ENCODE measurements around the gene MRPL45.
A peak's percentile ranks its signal among the peaks of the same experiment; 100 is the strongest.

MRPL45 gene

DNA sequence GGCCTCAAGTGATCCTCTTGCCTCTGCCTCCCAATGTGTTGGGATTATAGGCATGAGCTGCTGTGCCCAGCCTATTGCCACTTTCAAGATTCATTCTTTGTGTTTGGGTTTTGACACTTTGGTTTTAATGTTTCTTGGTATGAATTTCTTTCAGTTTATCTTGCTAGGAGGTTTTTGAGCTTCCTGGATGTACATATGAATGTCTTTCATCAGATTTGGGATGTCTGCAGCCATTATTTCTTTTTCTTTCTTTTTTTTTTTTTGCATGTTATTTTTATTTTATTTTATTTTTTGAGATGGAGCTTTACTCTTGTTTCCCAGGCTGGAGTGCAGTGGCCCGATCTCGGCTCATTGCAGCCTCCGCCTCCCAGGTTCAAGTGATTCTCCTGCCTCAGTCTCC is 18.5 kb downstream of the MRPL45 start:
- Mint-ChIP-seq H3K27ac (no peak overlapping the region), H3K9me3 (no peaks in the 10 kb centered on the region), H3K27me3 (no peaks in the 10 kb centered on the region), H3K4me3 (no peak overlapping the region), H3K36me3 (ENCODE audit: low read depth) (peaks cover 70% of the 10 kb centered on the region), H3K4me1 (ENCODE audit: low read depth) (peaks cover 2% of the 10 kb centered on the region)
- DNase-seq, result no peak

DNA sequence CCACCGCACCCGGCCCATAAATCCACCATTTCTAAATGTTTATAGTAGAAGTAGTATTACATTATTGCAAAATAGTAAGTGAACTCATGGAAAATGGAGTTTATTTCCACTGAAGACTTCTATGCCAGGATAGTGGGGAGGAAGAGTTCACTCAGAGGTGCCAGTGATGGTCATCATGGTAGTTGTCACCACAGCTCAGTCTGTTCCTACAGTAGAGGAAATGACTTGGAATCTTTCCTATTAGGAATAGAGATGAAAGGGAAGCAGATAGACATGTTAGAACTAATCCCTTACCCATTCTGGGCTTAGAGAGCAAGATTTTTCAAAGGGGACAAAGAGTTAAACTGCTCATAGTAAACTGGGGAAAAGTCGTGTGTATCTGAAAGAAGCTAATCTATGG is 20.1 kb downstream of the MRPL45 start:
- no peaks in the 10 kb centered on the region for H3K9me3 Mint-ChIP-seq
- H3K4me3 Mint-ChIP-seq, result no peak overlapping the region
- H3K4me1 Mint-ChIP-seq (ENCODE audit: low read depth), result peaks cover 2% of the 10 kb centered on the region
- H3K27ac Mint-ChIP-seq, result no peak overlapping the region
- peaks cover 75% of the 10 kb centered on the region for H3K36me3 Mint-ChIP-seq (ENCODE audit: low read depth)
- H3K27me3 Mint-ChIP-seq, result no peaks in the 10 kb centered on the region
- no peak for DNase-seq

DNA sequence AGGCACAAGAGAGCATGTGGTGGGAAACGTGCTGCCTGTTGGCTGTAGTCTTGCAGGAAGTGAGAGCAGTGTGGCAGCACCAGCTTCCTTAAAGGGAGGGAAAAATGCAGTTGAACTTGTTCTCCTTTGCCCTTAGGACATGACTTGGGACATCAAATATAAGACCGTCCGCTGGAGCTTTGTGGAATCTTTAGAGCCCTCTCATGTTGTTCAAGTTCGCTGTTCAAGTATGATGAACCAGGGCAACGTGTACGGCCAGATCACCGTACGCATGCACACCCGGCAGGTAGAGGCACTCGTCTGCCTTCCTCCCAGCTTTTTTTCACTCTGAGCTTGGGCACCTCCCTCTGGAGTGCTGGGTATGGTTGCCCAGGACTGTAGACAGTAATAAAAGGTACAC is 23.5 kb downstream of the MRPL45 start:
- no peak overlapping the region for H3K4me3 Mint-ChIP-seq
- peaks cover 69% of the 10 kb centered on the region for H3K36me3 Mint-ChIP-seq (ENCODE audit: low read depth)
- no peak overlapping the region for H3K27ac Mint-ChIP-seq
- DNase-seq, result no peak
- no peaks in the 10 kb centered on the region for H3K9me3 Mint-ChIP-seq
- no peaks in the 10 kb centered on the region for H3K27me3 Mint-ChIP-seq
- H3K4me1 Mint-ChIP-seq (ENCODE audit: low read depth), result peaks cover 4% of the 10 kb centered on the region

- no peak overlapping the region for H3K27ac Mint-ChIP-seq
- no peaks in the 10 kb centered on the region for H3K9me3 Mint-ChIP-seq
- peak; percentile 81 for DNase-seq
- peaks cover 58% of the 10 kb centered on the region for H3K36me3 Mint-ChIP-seq (ENCODE audit: low read depth)
- no peak overlapping the region for H3K4me3 Mint-ChIP-seq
- peaks cover 2% of the 10 kb centered on the region for H3K4me1 Mint-ChIP-seq (ENCODE audit: low read depth)
- no peaks in the 10 kb centered on the region for H3K27me3 Mint-ChIP-seq
Observed at GRCh38 chr17:38322156-38322779, 25.3 kb downstream of the MRPL45 start.

DNA sequence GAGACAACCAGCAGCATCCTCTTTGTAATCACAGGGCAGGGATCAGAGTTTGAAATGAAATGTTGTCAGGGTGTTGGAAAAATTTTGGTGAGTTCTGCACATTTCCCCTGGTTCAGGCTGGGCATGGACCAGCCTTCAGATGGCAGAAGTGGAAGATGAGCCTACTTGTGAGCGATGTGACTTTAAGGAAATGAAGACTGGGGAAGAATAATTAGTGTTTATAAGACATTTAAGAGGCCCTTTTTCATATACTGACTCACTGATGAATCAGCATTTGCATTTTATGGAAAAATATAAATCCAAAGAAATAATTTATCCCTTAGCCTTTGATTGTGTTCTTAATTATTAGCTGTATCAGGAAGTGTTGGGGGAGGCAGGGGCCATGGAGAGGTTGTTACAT is 25.9 kb downstream of the MRPL45 start:
- Mint-ChIP-seq H3K4me3 (no peak overlapping the region), H3K27me3 (no peaks in the 10 kb centered on the region), H3K27ac (no peak overlapping the region), H3K36me3 (ENCODE audit: low read depth) (peaks cover 52% of the 10 kb centered on the region), H3K4me1 (ENCODE audit: low read depth) (peaks cover 2% of the 10 kb centered on the region), H3K9me3 (no peaks in the 10 kb centered on the region)
- no peak for DNase-seq

GRCh38 chr17:38324141-38324697 is 27.3 kb downstream of the MRPL45 start:
- no peaks in the 10 kb centered on the region for H3K27me3 Mint-ChIP-seq
- H3K4me1 Mint-ChIP-seq (ENCODE audit: low read depth), result peaks cover 2% of the 10 kb centered on the region
- H3K36me3 Mint-ChIP-seq (ENCODE audit: low read depth), result peaks cover 48% of the 10 kb centered on the region
- H3K9me3 Mint-ChIP-seq, result no peaks in the 10 kb centered on the region
- H3K27ac Mint-ChIP-seq, result no peak overlapping the region
- no peak for DNase-seq
- no peak overlapping the region for H3K4me3 Mint-ChIP-seq

GRCh38 chr17:38324772-38325171 is 27.8 kb downstream of the MRPL45 start:
- Mint-ChIP-seq H3K27ac (no peak overlapping the region), H3K27me3 (no peaks in the 10 kb centered on the region), H3K4me3 (no peak overlapping the region), H3K36me3 (ENCODE audit: low read depth) (peaks cover 42% of the 10 kb centered on the region), H3K9me3 (no peaks in the 10 kb centered on the region), H3K4me1 (ENCODE audit: low read depth) (peaks cover 2% of the 10 kb centered on the region)
- no peak for DNase-seq

DNA sequence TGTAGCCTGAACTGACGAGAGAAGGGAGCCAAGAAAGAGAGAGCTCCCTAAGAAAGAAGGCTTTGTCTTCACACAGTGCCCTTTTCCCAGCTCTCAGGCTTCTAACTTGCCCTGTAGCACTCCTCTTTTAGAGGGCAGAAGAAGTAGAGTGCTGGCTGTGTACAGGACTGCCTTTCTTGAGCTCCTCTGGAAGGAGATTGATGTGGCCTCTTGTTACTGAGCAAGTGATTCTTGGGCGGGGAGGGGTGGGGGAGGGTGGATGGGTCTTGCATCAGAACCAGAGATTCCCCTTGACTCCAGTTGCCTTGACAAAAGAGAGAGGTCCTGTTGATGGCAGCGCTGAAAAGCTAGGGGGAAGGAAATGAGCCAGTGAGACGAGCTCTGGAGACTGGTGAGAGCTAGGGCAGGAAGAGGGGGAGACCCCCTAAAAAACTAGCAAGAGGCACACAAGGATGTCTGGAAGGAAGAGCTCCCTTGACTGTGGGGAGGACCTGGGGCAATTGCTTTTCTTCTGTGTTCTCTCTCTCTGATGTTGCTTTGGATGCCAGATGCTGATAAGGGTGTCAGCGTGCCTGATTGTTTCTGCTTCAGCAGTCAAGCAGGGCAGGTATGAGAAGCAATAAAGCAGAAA is 28.4 kb downstream of the MRPL45 start:
- peaks cover 2% of the 10 kb centered on the region for H3K4me1 Mint-ChIP-seq (ENCODE audit: low read depth)
- peaks cover 38% of the 10 kb centered on the region for H3K36me3 Mint-ChIP-seq (ENCODE audit: low read depth)
- H3K9me3 Mint-ChIP-seq, result no peaks in the 10 kb centered on the region
- H3K4me3 Mint-ChIP-seq, result no peak overlapping the region
- no peak for DNase-seq
- no peaks in the 10 kb centered on the region for H3K27me3 Mint-ChIP-seq
- no peak overlapping the region for H3K27ac Mint-ChIP-seq

GRCh38 chr17:38326996-38327792 is 30.2 kb downstream of the MRPL45 start:
- peak overlapping the region; percentile 0 for H3K27ac Mint-ChIP-seq

GRCh38 chr17:38327936-38328335 is 31.0 kb downstream of the MRPL45 start:
- no peak for DNase-seq
- H3K27me3 Mint-ChIP-seq, result peaks cover 5% of the 10 kb centered on the region
- H3K36me3 Mint-ChIP-seq (ENCODE audit: low read depth), result peaks cover 14% of the 10 kb centered on the region
- peaks cover 2% of the 10 kb centered on the region for H3K4me1 Mint-ChIP-seq (ENCODE audit: low read depth)
- no peaks in the 10 kb centered on the region for H3K9me3 Mint-ChIP-seq
- H3K27ac Mint-ChIP-seq, result no peak overlapping the region
- no peak overlapping the region for H3K4me3 Mint-ChIP-seq

More at GRCh38 chr17:38326996-38327792, 30.2 kb downstream of the MRPL45 start:
- no peak for DNase-seq
- Mint-ChIP-seq H3K4me3 (no peak overlapping the region), H3K36me3 (ENCODE audit: low read depth) (peaks cover 20% of the 10 kb centered on the region), H3K9me3 (no peaks in the 10 kb centered on the region), H3K4me1 (ENCODE audit: low read depth) (peaks cover 2% of the 10 kb centered on the region), H3K27me3 (peaks cover 5% of the 10 kb centered on the region)

GRCh38 chr17:38328620-38329019 is 31.7 kb downstream of the MRPL45 start:
- DNase-seq, result no peak
- Mint-ChIP-seq H3K36me3 (ENCODE audit: low read depth) (peaks cover 7% of the 10 kb centered on the region), H3K27me3 (peaks cover 9% of the 10 kb centered on the region), H3K4me3 (no peak overlapping the region), H3K27ac (no peak overlapping the region), H3K4me1 (ENCODE audit: low read depth) (peaks cover 2% of the 10 kb centered on the region), H3K9me3 (no peaks in the 10 kb centered on the region)

DNA sequence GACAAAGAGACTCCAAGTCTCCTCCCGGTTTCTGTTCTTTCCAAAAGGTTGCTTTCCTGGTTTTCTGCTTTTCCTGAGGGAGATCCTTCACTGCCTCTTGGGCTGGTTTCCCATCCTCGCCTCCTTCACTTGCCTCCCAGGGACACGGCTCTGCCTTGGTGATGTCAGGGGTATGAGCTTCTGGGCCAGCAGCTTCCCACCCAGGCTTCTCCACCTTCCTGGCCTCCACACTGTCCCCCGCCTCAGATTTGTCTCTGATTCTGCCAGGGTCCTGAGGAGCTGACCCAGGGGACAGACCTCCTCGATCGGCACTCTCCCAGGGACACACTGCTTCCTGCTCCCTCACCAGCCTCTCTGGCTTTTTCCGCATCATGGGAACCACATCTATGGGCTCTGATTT is 32.3 kb downstream of the MRPL45 start:
- H3K4me1 Mint-ChIP-seq (ENCODE audit: low read depth), result peaks cover 2% of the 10 kb centered on the region
- no peak overlapping the region for H3K27ac Mint-ChIP-seq
- H3K27me3 Mint-ChIP-seq, result peaks cover 11% of the 10 kb centered on the region
- peaks cover under 1% of the 10 kb centered on the region for H3K36me3 Mint-ChIP-seq (ENCODE audit: low read depth)
- DNase-seq, result no peak
- H3K9me3 Mint-ChIP-seq, result no peaks in the 10 kb centered on the region
- H3K4me3 Mint-ChIP-seq, result no peak overlapping the region

- H3K27ac Mint-ChIP-seq, result no peak overlapping the region
- peaks cover 11% of the 10 kb centered on the region for H3K27me3 Mint-ChIP-seq
- no peak overlapping the region for H3K4me3 Mint-ChIP-seq
- no peak for DNase-seq
- H3K4me1 Mint-ChIP-seq (ENCODE audit: low read depth), result peaks cover 1% of the 10 kb centered on the region
- no peaks in the 10 kb centered on the region for H3K36me3 Mint-ChIP-seq (ENCODE audit: low read depth)
- no peaks in the 10 kb centered on the region for H3K9me3 Mint-ChIP-seq
Observed at GRCh38 chr17:38329808-38330730, 33.1 kb downstream of the MRPL45 start.

DNA sequence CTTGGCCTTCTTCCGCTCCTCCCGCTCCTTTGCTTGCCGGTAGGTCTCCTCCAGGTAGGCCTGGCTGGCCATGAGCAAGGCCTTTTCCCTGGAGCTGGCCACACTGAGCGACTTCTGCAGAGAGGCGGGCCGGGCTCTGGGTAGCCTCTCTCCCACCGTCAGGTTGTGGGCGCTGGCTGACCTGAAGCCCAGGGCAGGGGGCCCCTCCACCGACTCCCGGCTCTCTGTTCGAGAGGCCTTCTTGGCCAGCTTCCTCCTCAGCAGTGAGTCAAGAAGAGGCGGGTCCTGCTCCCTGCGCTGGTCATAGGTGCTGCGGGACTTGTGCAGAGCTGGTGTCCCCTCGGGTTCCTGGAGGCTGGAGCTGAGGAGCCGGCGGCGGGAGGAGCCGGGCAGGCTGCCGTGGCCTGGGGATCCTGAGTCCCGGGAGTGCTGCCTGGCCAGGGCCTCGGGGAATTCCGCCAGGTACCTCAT is 34.0 kb downstream of the MRPL45 start:
- no peaks in the 10 kb centered on the region for H3K4me1 Mint-ChIP-seq (ENCODE audit: low read depth)
- no peak overlapping the region for H3K4me3 Mint-ChIP-seq
- H3K36me3 Mint-ChIP-seq (ENCODE audit: low read depth), result no peaks in the 10 kb centered on the region
- no peak overlapping the region for H3K27ac Mint-ChIP-seq
- no peaks in the 10 kb centered on the region for H3K9me3 Mint-ChIP-seq
- peaks cover 11% of the 10 kb centered on the region for H3K27me3 Mint-ChIP-seq
- no peak for DNase-seq
